WTC11 (cell line): ENCODE measurements around the gene RASGRP2. TPM values are rescaled to one million over a fixed set of nuclear protein-coding genes. Genes with fewer than 3 reads are reported as not detected.

Source experiments
- ATAC-seq: fragments of 200-7000 bp; cut with Tn5 transposase; 2 replicates; pipeline ENCODE4 v1.10.0; 2021; ENCODE audit warnings: mild to moderate bottlenecking, moderate library complexity
- CTCF ChIA-PET: fragments of 300-600 bp; sonication (Branson Sonifier 250); formaldehyde crosslinking; loops from one replicate; lab custom pipeline; 2021; ENCODE audit warnings: antibody characterized with exemption; lab: Charles Lee
- POLR2A ChIA-PET: fragments of 350-600 bp; sonication (Branson Sonifier 250); formaldehyde crosslinking; loops from one replicate; lab custom pipeline; 2021; ENCODE audit warnings: antibody characterized with exemption; lab: Charles Lee
- DNase-seq: peaks from one replicate; pipeline ENCODE4 v3.0.0; 2021; ENCODE audit warnings: low spot score
- H3K27ac Mint-ChIP-seq: 2 replicates; pipeline ENCODE4 v1.8.0; 2021; ENCODE audit warnings: mixed read lengths
- H3K27me3 Mint-ChIP-seq: 2 replicates; pipeline ENCODE4 v1.8.0; 2021; ENCODE audit warnings: low read depth, mild to moderate bottlenecking, moderate library complexity, mixed read lengths
- H3K36me3 Mint-ChIP-seq: 2 replicates; pipeline ENCODE4 v1.8.0; 2021; ENCODE audit warnings: mixed read lengths
- H3K4me1 Mint-ChIP-seq: 2 replicates; pipeline ENCODE4 v1.8.0; 2022; ENCODE audit warnings: mixed read lengths
- H3K4me3 Mint-ChIP-seq: 2 replicates; pipeline ENCODE4 v1.8.0; 2021; ENCODE audit warnings: mild to moderate bottlenecking, moderate library complexity, mixed read lengths
- H3K9me3 Mint-ChIP-seq: 2 replicates; pipeline ENCODE4 v1.8.0; 2021; ENCODE audit warnings: mixed read lengths
- FOXK1 ChIP-seq: sonication (generic); formaldehyde crosslinking; IDR thresholded peaks from 2 replicates; pipeline ENCODE4 v1.8.0; 2022; ENCODE audit warnings: mild to moderate bottlenecking, moderate library complexity, missing genetic modification reagents
- NFYB ChIP-seq: sonication (generic); formaldehyde crosslinking; conservative IDR thresholded peaks from 2 replicates; pipeline ENCODE4 v1.8.0; 2022; ENCODE audit warnings: low read depth, missing genetic modification reagents
- PRRX2 ChIP-seq: fragments of 250-450 bp; sonication (Bioruptor Pico); IDR thresholded peaks from 2 replicates; pipeline ENCODE4 v1.8.0; 2021; ENCODE audit warnings: mild to moderate bottlenecking
- total RNA-seq: library from RNA; stranded (reverse); gene quantifications from 3 replicates; pipeline ENCODE4 v1.2.3, GENCODE V29; 2021
- TF ChIP-seq, protein P1 (sequence below): sonication (generic); formaldehyde crosslinking; IDR thresholded peaks from 2 replicates; pipeline ENCODE4 v1.8.1; 2023; ENCODE audit warnings: mild to moderate bottlenecking, moderate library complexity, missing genetic modification reagents
- TF ChIP-seq, protein P2 (sequence below): fragments of 250-450 bp; sonication (Bioruptor Pico); IDR thresholded peaks from 2 replicates; pipeline ENCODE4 v1.8.0; 2021; ENCODE audit warnings: mild to moderate bottlenecking
- TF ChIP-seq, protein P3 (sequence below): sonication (generic); formaldehyde crosslinking; conservative IDR thresholded peaks from 2 replicates; pipeline ENCODE4 v1.8.1; 2022; ENCODE audit warnings: mild to moderate bottlenecking, missing genetic modification reagents
- TF ChIP-seq, protein P4 (sequence below): sonication (generic); formaldehyde crosslinking; IDR thresholded peaks from 2 replicates; pipeline ENCODE4 v1.8.0; 2022; ENCODE audit warnings: missing genetic modification reagents
- TF ChIP-seq, protein P5 (sequence below): fragments of 200-600 bp; IDR thresholded peaks from 2 replicates; pipeline ENCODE4 v1.8.0; 2022; ENCODE audit warnings: antibody characterized with exemption
- TF ChIP-seq, protein P6 (sequence below): sonication (generic); formaldehyde crosslinking; IDR thresholded peaks from 2 replicates; pipeline ENCODE4 v1.8.0; 2022; ENCODE audit warnings: mild to moderate bottlenecking, missing genetic modification reagents

RASGRP2 gene
- total RNA-seq, 1 experiment from 2014 or later: 31.9 TPM

DNA sequence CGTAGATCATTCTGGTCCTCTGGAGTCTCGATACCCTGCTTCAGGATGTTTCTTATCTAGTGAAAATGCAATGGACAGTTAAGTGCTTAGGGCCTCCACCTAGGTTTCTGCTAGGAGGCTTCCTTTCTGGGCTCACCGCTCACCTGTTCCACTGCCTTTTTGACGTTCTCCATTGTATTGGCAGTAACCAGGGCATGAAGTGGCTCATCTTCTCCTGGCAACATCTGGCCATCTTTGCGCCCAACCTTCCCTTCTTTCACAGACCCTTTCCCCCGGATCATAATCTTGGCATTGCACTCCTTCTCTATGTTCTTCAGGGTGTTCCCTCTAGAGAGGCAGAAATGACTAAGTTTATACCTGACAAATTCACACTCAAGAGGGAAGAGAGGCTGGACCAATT lies 25.3 kb upstream of the RASGRP2 start (continued):
- TF ChIP-seq, protein P1, sequence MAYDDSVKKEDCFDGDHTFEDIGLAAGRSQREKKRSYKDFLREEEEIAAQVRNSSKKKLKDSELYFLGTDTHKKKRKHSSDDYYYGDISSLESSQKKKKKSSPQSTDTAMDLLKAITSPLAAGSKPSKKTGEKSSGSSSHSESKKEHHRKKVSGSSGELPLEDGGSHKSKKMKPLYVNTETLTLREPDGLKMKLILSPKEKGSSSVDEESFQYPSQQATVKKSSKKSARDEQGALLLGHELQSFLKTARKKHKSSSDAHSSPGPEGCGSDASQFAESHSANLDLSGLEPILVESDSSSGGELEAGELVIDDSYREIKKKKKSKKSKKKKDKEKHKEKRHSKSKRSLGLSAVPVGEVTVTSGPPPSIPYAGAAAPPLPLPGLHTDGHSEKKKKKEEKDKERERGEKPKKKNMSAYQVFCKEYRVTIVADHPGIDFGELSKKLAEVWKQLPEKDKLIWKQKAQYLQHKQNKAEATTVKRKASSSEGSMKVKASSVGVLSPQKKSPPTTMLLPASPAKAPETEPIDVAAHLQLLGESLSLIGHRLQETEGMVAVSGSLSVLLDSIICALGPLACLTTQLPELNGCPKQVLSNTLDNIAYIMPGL: no peak
- no peak for TF ChIP-seq FOXK1 (CRISPR knock-in tag)
- TF ChIP-seq, all 79 proteins: peak for 0

DNA sequence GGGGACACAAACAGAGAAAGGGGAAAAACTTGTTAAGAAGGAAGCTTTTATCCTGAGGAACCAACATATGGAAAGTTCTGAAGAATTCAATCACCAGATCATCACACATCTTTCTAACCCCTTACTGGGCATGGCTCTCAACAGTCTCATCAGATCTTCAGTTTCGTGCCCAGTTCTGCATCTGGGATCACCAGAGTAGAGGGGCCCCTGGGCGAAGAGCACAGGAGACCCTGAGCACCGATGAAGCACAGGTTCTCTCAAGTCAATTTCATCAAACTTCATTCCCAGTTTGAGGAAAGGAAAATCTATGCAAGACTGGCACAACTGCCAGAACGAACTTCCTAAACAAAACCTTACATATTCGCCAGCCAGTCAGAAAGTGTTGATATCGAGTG lies 24.4 kb upstream of the RASGRP2 start:
- TF ChIP-seq, protein P2, sequence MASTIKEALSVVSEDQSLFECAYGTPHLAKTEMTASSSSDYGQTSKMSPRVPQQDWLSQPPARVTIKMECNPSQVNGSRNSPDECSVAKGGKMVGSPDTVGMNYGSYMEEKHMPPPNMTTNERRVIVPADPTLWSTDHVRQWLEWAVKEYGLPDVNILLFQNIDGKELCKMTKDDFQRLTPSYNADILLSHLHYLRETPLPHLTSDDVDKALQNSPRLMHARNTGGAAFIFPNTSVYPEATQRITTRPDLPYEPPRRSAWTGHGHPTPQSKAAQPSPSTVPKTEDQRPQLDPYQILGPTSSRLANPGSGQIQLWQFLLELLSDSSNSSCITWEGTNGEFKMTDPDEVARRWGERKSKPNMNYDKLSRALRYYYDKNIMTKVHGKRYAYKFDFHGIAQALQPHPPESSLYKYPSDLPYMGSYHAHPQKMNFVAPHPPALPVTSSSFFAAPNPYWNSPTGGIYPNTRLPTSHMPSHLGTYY: no peak
- no peak for TF ChIP-seq NFYB (CRISPR knock-in tag)
- TF ChIP-seq, protein P3, sequence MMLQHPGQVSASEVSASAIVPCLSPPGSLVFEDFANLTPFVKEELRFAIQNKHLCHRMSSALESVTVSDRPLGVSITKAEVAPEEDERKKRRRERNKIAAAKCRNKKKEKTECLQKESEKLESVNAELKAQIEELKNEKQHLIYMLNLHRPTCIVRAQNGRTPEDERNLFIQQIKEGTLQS (CRISPR knock-in tag): no peak
- H3K27ac Mint-ChIP-seq: peak overlapping the region; percentile 86
- DNase-seq (no peak), ATAC-seq (no peak)
- no peak overlapping the region for H3K4me3 Mint-ChIP-seq
- H3K27me3 Mint-ChIP-seq: no peaks in the 10 kb centered on the region
- H3K36me3 Mint-ChIP-seq: peaks cover 84% of the 10 kb centered on the region
- no peaks in the 10 kb centered on the region for H3K9me3 Mint-ChIP-seq
- H3K4me1 Mint-ChIP-seq: peaks cover 43% of the 10 kb centered on the region
- ChIA-PET CTCF (interaction anchor here (0.6 to 1.2 kb wide), 7 partner anchors 8 to 183 kb away, joined by 3 to 5 read pairs (median 3); partner anchors contain the start of genes PYGM, RASGRP2 and SF1), POLR2A (interaction anchor here (0.6 kb wide), 1 partner anchor 375 kb away, joined by 3 read pairs; no protein-coding TSS in a partner anchor)

DNA sequence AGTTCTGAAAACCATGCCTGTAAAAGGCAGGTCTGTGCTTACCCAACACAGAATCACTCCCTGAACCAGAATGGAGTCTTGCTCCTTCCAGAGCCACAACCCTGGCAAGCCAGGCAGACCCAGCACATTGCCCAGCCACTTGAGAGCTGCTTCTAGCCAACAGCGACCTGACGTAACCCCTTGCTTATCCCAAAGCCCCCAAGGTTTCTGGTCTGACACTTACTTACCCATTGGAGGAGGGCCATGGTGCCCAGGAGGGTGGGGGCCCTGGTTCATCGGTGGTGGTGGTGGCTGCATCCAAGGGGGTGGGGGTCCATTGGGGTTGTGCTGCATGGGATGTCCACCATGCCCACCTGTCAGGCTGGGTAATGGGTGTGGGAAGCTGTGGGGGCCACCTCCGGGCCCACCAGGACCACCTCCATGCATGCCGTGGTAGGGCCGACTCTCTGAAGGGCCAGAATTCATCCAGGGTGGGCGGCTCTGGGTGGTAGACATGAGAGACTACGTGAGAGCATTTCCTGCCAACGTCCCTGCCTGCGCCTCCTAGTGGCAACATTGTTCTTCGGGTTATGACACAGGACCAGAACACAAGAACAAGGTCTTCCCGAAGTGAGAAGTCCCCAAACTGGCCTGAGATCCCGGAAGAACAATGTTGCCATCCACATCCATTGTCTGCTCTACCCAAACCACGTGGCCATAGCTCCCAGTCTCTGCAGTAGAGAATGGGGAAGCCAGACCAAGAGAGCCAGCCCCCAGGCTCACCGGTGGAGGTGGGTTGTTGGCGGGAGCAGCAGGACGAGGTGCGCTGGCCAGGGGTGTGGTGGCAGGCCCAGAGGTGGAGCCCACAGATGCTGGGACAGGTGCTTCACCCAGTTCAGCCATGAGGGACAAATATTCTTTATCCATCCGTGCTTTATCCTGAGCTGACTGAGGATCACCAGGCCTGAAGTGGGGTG lies 23.7 kb upstream of the RASGRP2 start:
- peaks cover 78% of the 10 kb centered on the region for H3K36me3 Mint-ChIP-seq
- DNase-seq: peak; percentile 88
- H3K4me1 Mint-ChIP-seq: peaks cover 50% of the 10 kb centered on the region
- ATAC-seq: peak; percentile 38
- no peaks in the 10 kb centered on the region for H3K27me3 Mint-ChIP-seq
- H3K27ac Mint-ChIP-seq: peak overlapping the region; percentile 86
- TF ChIP-seq, protein P4, sequence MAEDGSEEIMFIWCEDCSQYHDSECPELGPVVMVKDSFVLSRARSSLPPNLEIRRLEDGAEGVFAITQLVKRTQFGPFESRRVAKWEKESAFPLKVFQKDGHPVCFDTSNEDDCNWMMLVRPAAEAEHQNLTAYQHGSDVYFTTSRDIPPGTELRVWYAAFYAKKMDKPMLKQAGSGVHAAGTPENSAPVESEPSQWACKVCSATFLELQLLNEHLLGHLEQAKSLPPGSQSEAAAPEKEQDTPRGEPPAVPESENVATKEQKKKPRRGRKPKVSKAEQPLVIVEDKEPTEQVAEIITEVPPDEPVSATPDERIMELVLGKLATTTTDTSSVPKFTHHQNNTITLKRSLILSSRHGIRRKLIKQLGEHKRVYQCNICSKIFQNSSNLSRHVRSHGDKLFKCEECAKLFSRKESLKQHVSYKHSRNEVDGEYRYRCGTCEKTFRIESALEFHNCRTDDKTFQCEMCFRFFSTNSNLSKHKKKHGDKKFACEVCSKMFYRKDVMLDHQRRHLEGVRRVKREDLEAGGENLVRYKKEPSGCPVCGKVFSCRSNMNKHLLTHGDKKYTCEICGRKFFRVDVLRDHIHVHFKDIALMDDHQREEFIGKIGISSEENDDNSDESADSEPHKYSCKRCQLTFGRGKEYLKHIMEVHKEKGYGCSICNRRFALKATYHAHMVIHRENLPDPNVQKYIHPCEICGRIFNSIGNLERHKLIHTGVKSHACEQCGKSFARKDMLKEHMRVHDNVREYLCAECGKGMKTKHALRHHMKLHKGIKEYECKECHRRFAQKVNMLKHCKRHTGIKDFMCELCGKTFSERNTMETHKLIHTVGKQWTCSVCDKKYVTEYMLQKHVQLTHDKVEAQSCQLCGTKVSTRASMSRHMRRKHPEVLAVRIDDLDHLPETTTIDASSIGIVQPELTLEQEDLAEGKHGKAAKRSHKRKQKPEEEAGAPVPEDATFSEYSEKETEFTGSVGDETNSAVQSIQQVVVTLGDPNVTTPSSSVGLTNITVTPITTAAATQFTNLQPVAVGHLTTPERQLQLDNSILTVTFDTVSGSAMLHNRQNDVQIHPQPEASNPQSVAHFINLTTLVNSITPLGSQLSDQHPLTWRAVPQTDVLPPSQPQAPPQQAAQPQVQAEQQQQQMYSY: no peak
- TF ChIP-seq, protein P5, sequence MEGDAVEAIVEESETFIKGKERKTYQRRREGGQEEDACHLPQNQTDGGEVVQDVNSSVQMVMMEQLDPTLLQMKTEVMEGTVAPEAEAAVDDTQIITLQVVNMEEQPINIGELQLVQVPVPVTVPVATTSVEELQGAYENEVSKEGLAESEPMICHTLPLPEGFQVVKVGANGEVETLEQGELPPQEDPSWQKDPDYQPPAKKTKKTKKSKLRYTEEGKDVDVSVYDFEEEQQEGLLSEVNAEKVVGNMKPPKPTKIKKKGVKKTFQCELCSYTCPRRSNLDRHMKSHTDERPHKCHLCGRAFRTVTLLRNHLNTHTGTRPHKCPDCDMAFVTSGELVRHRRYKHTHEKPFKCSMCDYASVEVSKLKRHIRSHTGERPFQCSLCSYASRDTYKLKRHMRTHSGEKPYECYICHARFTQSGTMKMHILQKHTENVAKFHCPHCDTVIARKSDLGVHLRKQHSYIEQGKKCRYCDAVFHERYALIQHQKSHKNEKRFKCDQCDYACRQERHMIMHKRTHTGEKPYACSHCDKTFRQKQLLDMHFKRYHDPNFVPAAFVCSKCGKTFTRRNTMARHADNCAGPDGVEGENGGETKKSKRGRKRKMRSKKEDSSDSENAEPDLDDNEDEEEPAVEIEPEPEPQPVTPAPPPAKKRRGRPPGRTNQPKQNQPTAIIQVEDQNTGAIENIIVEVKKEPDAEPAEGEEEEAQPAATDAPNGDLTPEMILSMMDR: peak; percentile 89
- TF ChIP-seq, protein P6, sequence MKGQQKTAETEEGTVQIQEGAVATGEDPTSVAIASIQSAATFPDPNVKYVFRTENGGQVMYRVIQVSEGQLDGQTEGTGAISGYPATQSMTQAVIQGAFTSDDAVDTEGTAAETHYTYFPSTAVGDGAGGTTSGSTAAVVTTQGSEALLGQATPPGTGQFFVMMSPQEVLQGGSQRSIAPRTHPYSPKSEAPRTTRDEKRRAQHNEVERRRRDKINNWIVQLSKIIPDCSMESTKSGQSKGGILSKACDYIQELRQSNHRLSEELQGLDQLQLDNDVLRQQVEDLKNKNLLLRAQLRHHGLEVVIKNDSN (CRISPR knock-in tag): peak; percentile 68; the same call in 1 of the 2 replicates
- 0 out of 2 replicates have a peak, but pooled peaks have one; percentile 60 for TF ChIP-seq PRRX2 (CRISPR knock-in tag)
- TF ChIP-seq, all 79 proteins: peak for 3
- Mint-ChIP-seq H3K4me3 (no peak overlapping the region), H3K9me3 (no peaks in the 10 kb centered on the region)
- ChIA-PET CTCF (interaction anchor here (0.6 to 1.2 kb wide), 8 partner anchors 8 to 184 kb away, joined by 3 to 5 read pairs (median 3); partner anchors contain the start of genes PYGM, RASGRP2 and SF1), POLR2A (interaction anchor here (0.6 kb wide), 1 partner anchor 375 kb away, joined by 3 read pairs; no protein-coding TSS in a partner anchor)
